ENCODE data around the gene MAGI2. TPM values are rescaled to one million over a fixed set of nuclear protein-coding genes. Genes with fewer than 3 reads are reported as not detected.

The MAGI2 gene
- total RNA-seq, 4 donors from 2014 or later, result 7.8 to 44.7 (median 21.1) TPM

- TF ChIP-seq EP300 (IDR thresholded peaks at IDR 0.05), result no peak
- TF ChIP-seq POLR2A (IDR thresholded peaks at IDR 0.05), result no peak
- no peak for TF ChIP-seq POLR2AphosphoS5 (IDR thresholded peaks at IDR 0.05)
- TF ChIP-seq CTCF (IDR thresholded peaks at IDR 0.05), result no peak
- WGBS, 2 donors (ENCODE audit: low coverage in 1 of 2), result 73 to 81% methylated on average over 4 of the region's 4 CpGs
- Histone ChIP-seq H3K9me3 (no peaks in the 10 kb centered on the region), H3K4me3 (no peak overlapping the region), H3K27ac (no peak overlapping the region), H3K4me1 (no peaks in the 10 kb centered on the region), H3K36me3 (no peaks in the 10 kb centered on the region), H3K27me3 (no peaks in the 10 kb centered on the region)
- no peak for ATAC-seq
Measured at GRCh38 chr7:78399033-78399769, 1054.3 kb downstream of the MAGI2 start.

- Histone ChIP-seq H3K9me3 (no peaks in the 10 kb centered on the region), H3K27ac (no peak overlapping the region), H3K36me3 (no peaks in the 10 kb centered on the region), H3K4me1 (no peaks in the 10 kb centered on the region), H3K4me3 (no peak overlapping the region), H3K27me3 (no peaks in the 10 kb centered on the region)
- TF ChIP-seq CTCF (IDR thresholded peaks at IDR 0.05), result no peak
- TF ChIP-seq POLR2AphosphoS5 (IDR thresholded peaks at IDR 0.05), result no peak
- 81 to 85% methylated on average over 2 of the region's 2 CpGs for WGBS, 2 donors (ENCODE audit: low coverage in 1 of 2)
- ATAC-seq, result no peak
Measured at GRCh38 chr7:78398576-78398975, 1054.9 kb downstream of the MAGI2 start.

- no peaks in the 10 kb centered on the region for H3K4me1 ChIP-seq
- TF ChIP-seq POLR2A (IDR thresholded peaks at IDR 0.05), result no peak
- TF ChIP-seq EP300 (IDR thresholded peaks at IDR 0.05), result no peak
- no peak for TF ChIP-seq CTCF (IDR thresholded peaks at IDR 0.05)
- TF ChIP-seq POLR2AphosphoS5 (IDR thresholded peaks at IDR 0.05), result no peak
- no peaks in the 10 kb centered on the region for H3K9me3 ChIP-seq
- no peak overlapping the region for H3K4me3 ChIP-seq
- 89 to 93% methylated on average over 5 of the region's 5 CpGs for WGBS, 2 donors (ENCODE audit: low coverage in 1 of 2)
- H3K27ac ChIP-seq, result no peak overlapping the region
- no peaks in the 10 kb centered on the region for H3K36me3 ChIP-seq
- ATAC-seq, result no peak
- H3K27me3 ChIP-seq, result no peaks in the 10 kb centered on the region
Measured at GRCh38 chr7:78398081-78398480, 1055.4 kb downstream of the MAGI2 start.

- no peak for ATAC-seq
- 64% methylated on average over 3 of the region's 3 CpGs for WGBS, 2 donors (ENCODE audit: low coverage in 1 of 2)
Measured at GRCh38 chr7:78396210-78396609, 1057.3 kb downstream of the MAGI2 start.

More at GRCh38 chr7:78396210-78396609, 1057.3 kb downstream of the MAGI2 start:
- Histone ChIP-seq H3K9me3 (no peaks in the 10 kb centered on the region), H3K27ac (no peak overlapping the region), H3K27me3 (no peaks in the 10 kb centered on the region), H3K36me3 (no peaks in the 10 kb centered on the region), H3K4me3 (no peak overlapping the region), H3K4me1 (no peaks in the 10 kb centered on the region)
- TF ChIP-seq POLR2AphosphoS5 (IDR thresholded peaks at IDR 0.05) (no peak), CTCF (IDR thresholded peaks at IDR 0.05) (no peak), POLR2A (IDR thresholded peaks at IDR 0.05) (no peak), EP300 (IDR thresholded peaks at IDR 0.05) (no peak)
